GM10248 (cell line): ENCODE measurements around the gene SPECC1.
"Not testable (repeated sequence)": the region's sequence is repeated elsewhere in the genome, so short reads cannot be mapped to it uniquely, and the experiment has no call there.

ENCODE experiments used
- CTCF ChIA-PET: fragments of 300-600 bp; sonication (Branson Sonifier 250); formaldehyde crosslinking; extraction: SDS; loops from one replicate; lab custom pipeline; 2021; ENCODE audit warnings: antibody characterized with exemption; lab: Yijun Ruan, JAX
- POLR2A ChIA-PET: fragments of 350-650 bp; sonication (Branson Sonifier 250); formaldehyde crosslinking; extraction: SDS; loops from one replicate; lab custom pipeline; 2020; ENCODE audit warnings: antibody characterized with exemption; lab: Yijun Ruan, JAX
- DNase-seq: peaks from one replicate; pipeline ENCODE4 v3.0.0; 2012; ENCODE audit errors: extremely low spot score
- CTCF ChIP-seq: IDR thresholded peaks from 2 replicates; pipeline ENCODE4 v1.5.1; 2012; ENCODE audit warnings: mild to moderate bottlenecking, low read depth; ENCODE audit errors: extremely low read depth, missing control alignments, control extremely low read depth

SPECC1 gene

GRCh38 chr17:20236578-20237227, 227.5 kb downstream of the SPECC1 start:
- no peak for TF ChIP-seq CTCF
- no peak for DNase-seq
- ChIA-PET CTCF (interaction anchor here (0.8 to 2.3 kb wide), 3 partner anchors 9 to 24 kb away, joined by 3 to 12 read pairs (median 9); no protein-coding TSS in a partner anchor), POLR2A (interaction anchor here (0.7 kb wide), 2 partner anchors 31 to 1050 kb away, joined by 4 read pairs; no protein-coding TSS in a partner anchor)

- DNase-seq, POLR2A ChIA-PET: not testable (repeated sequence)
- CTCF ChIA-PET: interaction anchor here (0.9 to 1.1 kb wide), 2 partner anchors 13 to 50 kb away, joined by 3 read pairs; no protein-coding TSS in a partner anchor
Measured at GRCh38 chr17:20239776-20240175, 230.6 kb downstream of the SPECC1 start.

- ChIA-PET CTCF (interaction anchor here (0.9 kb wide), 1 partner anchor 9 kb away, joined by 3 read pairs; no protein-coding TSS in a partner anchor), POLR2A (no interaction called here)
- TF ChIP-seq CTCF: no peak
- no peak for DNase-seq
Measured at GRCh38 chr17:20241855-20242254, 232.7 kb downstream of the SPECC1 start.

- ChIA-PET POLR2A (no interaction called here), CTCF (interaction anchor here (0.9 kb wide), 1 partner anchor 9 kb away, joined by 3 read pairs; no protein-coding TSS in a partner anchor)
- DNase-seq: no peak
- TF ChIP-seq CTCF: no peak
Measured at GRCh38 chr17:20242271-20242670, 233.1 kb downstream of the SPECC1 start.

- TF ChIP-seq CTCF: no peak
- ChIA-PET CTCF (no interaction called here), POLR2A (no interaction called here)
- DNase-seq: no peak
Measured at GRCh38 chr17:20243524-20243923, 234.4 kb downstream of the SPECC1 start.

- ChIA-PET POLR2A (no interaction called here), CTCF (interaction anchor here (1.9 kb wide), 1 partner anchor 18 kb away, joined by 4 read pairs; no protein-coding TSS in a partner anchor)
- no peak for TF ChIP-seq CTCF
- no peak for DNase-seq
Measured at GRCh38 chr17:20244671-20245070, 235.5 kb downstream of the SPECC1 start.

GRCh38 chr17:20246692-20247091, 237.5 kb downstream of the SPECC1 start:
- no peak for DNase-seq
- ChIA-PET POLR2A (no interaction called here), CTCF (interaction anchor here (1.4 kb wide), 1 partner anchor 14 kb away, joined by 3 read pairs; no protein-coding TSS in a partner anchor)
- no peak for TF ChIP-seq CTCF
